Tibial nerve (tissue), 4 donors: ENCODE data around the gene SLC2A4. TPM values are rescaled to one million over a fixed set of nuclear protein-coding genes. Genes with fewer than 3 reads are reported as not detected.
A peak's percentile ranks its signal among the peaks of the same experiment; 100 is the strongest.
"Not testable (repeated sequence)": the region's sequence is repeated elsewhere in the genome, so short reads cannot be mapped to it uniquely, and the experiment has no call there.

Experiments
- DNase-seq, 2 donors: peaks; one replicate each; pipeline ENCODE4 v3.0.0-alpha.2; 2019; ENCODE audit warnings: low spot score in 2 of 2
- H3K27ac ChIP-seq, 4 donors: fragments of 200-600 bp; sonication (generic) in 3 of 4; one replicate each; pipeline ENCODE4 v1.5.1; 2017 to 2019; ENCODE audit warnings: mild to moderate bottlenecking in 1 of 4
- H3K27me3 ChIP-seq, 2 donors: fragments of 200-600 bp; sonication (generic) in 1 of 2; one replicate each; pipeline versions ENCODE4 v1.5.1 to v1.6.0; 2017 to 2019
- H3K36me3 ChIP-seq, 3 donors: fragments of 200-600 bp; sonication (generic); one replicate each; pipeline ENCODE4 v1.5.1; 2018 to 2019
- H3K4me1 ChIP-seq, 4 donors: fragments of 200-600 bp; sonication (generic) in 3 of 4; one replicate each; pipeline ENCODE4 v1.5.1; 2017 to 2019
- H3K4me3 ChIP-seq, 4 donors: fragments of 200-600 bp; sonication (generic) in 3 of 4; one replicate each; pipeline ENCODE4 v1.5.1; 2017 to 2019; ENCODE audit warnings: mild to moderate bottlenecking in 1 of 4, moderate library complexity in 1 of 4
- H3K9me3 ChIP-seq, 4 donors: fragments of 200-600 bp; sonication (generic) in 3 of 4; one replicate each; pipeline ENCODE4 v1.5.1; 2017 to 2019
- CTCF ChIP-seq, 5 experiments: fragments of 200-600 bp in 3 of 5; fragments of 450-650 bp in 2 of 5; sonication (generic) in 3 of 5; IDR thresholded peaks; one replicate each; pipeline ENCODE4 v1.5.1; 2016 to 2019; ENCODE audit warnings: antibody characterized with exemption in 5 of 5, mild to moderate bottlenecking in 3 of 5, moderate library complexity in 2 of 5
- EP300 ChIP-seq, 2 donors: sonication (generic); formaldehyde crosslinking; IDR thresholded peaks; one replicate each; pipeline ENCODE4 v1.6.1; 2017; ENCODE audit warnings: antibody characterized with exemption in 2 of 2, mild to moderate bottlenecking in 1 of 2
- POLR2A ChIP-seq, 2 donors: fragments of 450-650 bp; IDR thresholded peaks; one replicate each; pipeline ENCODE4 v1.6.1; 2017; ENCODE audit warnings: antibody characterized with exemption in 2 of 2, mild to moderate bottlenecking in 2 of 2, moderate library complexity in 2 of 2
- WGBS, 2 donors: methylation state at CpG; one replicate each; pipeline ENCODE4 v1.1.5; 2018; 5-methylcytosine and 5-hydroxymethylcytosine counted together
- total RNA-seq, 4 donors: library from RNA; depleted of rRNA; stranded (reverse); fragments of >200 nt; gene quantifications; one replicate each; pipeline ENCODE4 v1.1.0, GENCODE V29; 2016

Gene SLC2A4
- total RNA-seq, 4 donors from 2014 or later, result 5.2 to 20.1 (median 6.2) TPM

GRCh38 chr17:7241783-7242716 is 39.5 kb upstream of the SLC2A4 start, which contains the start of gene GABARAP:
Gene GABARAP, minus strand, starts transcription at chr17:7242449. Its CDS starts 119 bp downstream, at chr17:7242330.
- no peaks in the 10 kb centered on the region for H3K27me3 ChIP-seq
- WGBS, 2 donors, result 0% methylated on average over 51 to 59 of the region's 62 CpGs
- no peaks in the 10 kb centered on the region for H3K9me3 ChIP-seq
- H3K4me1 ChIP-seq, result peaks cover 3 to 42% (median 27%) of the 10 kb centered on the region in 4 donors
- TF ChIP-seq CTCF (IDR thresholded peaks at IDR 0.05), result no peak
- TF ChIP-seq POLR2A (IDR thresholded peaks at IDR 0.05), result peak; percentile 76 to 83
- peak; percentile 45 to 91 for TF ChIP-seq EP300 (IDR thresholded peaks at IDR 0.05)
- H3K36me3 ChIP-seq, result peaks cover 3 to 46% (median 17%) of the 10 kb centered on the region in 3 donors
- peak within 1 kb of the TSS; percentile 96 to 99 (median 98) for H3K27ac ChIP-seq
- DNase-seq, result peak; percentile 94 to 99
- H3K4me3 ChIP-seq, result peak within 1 kb of the TSS; percentile 64 to 96 (median 76)

GRCh38 chr17:7242717-7243452 is 38.6 kb upstream of the SLC2A4 start:
- WGBS, 2 donors, result 1% methylated on average over 46 to 49 of the region's 49 CpGs
- peak; percentile 96 to 98 for DNase-seq
- Histone ChIP-seq H3K36me3 (peaks cover 3 to 47% (median 17%) of the 10 kb centered on the region in 3 donors), H3K27me3 (no peaks in the 10 kb centered on the region), H3K4me3 (peak overlapping the region; percentile 64 to 96 (median 76)), H3K9me3 (no peaks in the 10 kb centered on the region), H3K27ac (peak overlapping the region; percentile 96 to 99 (median 98)), H3K4me1 (peaks cover 3 to 43% (median 21%) of the 10 kb centered on the region in 4 donors)
- TF ChIP-seq CTCF (IDR thresholded peaks at IDR 0.05) (peak in 1 of 5 experiments; percentile 37), POLR2A (IDR thresholded peaks at IDR 0.05) (peak; percentile 20 to 68), EP300 (IDR thresholded peaks at IDR 0.05) (peak; percentile 98 to 99)

GRCh38 chr17:7243453-7243729 is 38.1 kb upstream of the SLC2A4 start:
- H3K27ac ChIP-seq, result peak overlapping the region; percentile 96 to 99 (median 98)
- peak overlapping the region; percentile 64 to 96 (median 76) for H3K4me3 ChIP-seq
- DNase-seq, result no peak
- 19 to 21% methylated on average over 2 of the region's 2 CpGs for WGBS, 2 donors
- no peaks in the 10 kb centered on the region for H3K27me3 ChIP-seq
- peaks cover 3 to 47% (median 21%) of the 10 kb centered on the region in 4 donors for H3K4me1 ChIP-seq
- H3K36me3 ChIP-seq, result peaks cover 3 to 47% (median 17%) of the 10 kb centered on the region in 3 donors
- no peaks in the 10 kb centered on the region for H3K9me3 ChIP-seq
- TF ChIP-seq POLR2A (IDR thresholded peaks at IDR 0.05) (no peak), EP300 (IDR thresholded peaks at IDR 0.05) (no peak), CTCF (IDR thresholded peaks at IDR 0.05) (no peak)

GRCh38 chr17:7243838-7244237 is 37.7 kb upstream of the SLC2A4 start:
- Histone ChIP-seq H3K27ac (peak overlapping the region in 3 of 4 donors; percentile 96 to 99 (median 98)), H3K36me3 (peaks cover 3 to 47% (median 17%) of the 10 kb centered on the region in 3 donors), H3K4me1 (peaks cover 3 to 51% (median 23%) of the 10 kb centered on the region in 4 donors), H3K4me3 (peak overlapping the region in 1 of 4 donors; percentile 64)
- DNase-seq, H3K27me3 ChIP-seq, H3K9me3 ChIP-seq: not testable (repeated sequence)
- 65 to 77% methylated on average over 10 of the region's 10 CpGs for WGBS, 2 donors

- peaks cover 0 to 54% (median 26%) of the 10 kb centered on the region in 4 donors for H3K4me1 ChIP-seq
- H3K27me3 ChIP-seq, result no peaks in the 10 kb centered on the region
- no peak for TF ChIP-seq EP300 (IDR thresholded peaks at IDR 0.05)
- TF ChIP-seq CTCF (IDR thresholded peaks at IDR 0.05), result no peak
- no peak for TF ChIP-seq POLR2A (IDR thresholded peaks at IDR 0.05)
- no peaks in the 10 kb centered on the region for H3K9me3 ChIP-seq
- no peak overlapping the region for H3K27ac ChIP-seq
- no peak for DNase-seq
- peaks cover 3 to 34% (median 17%) of the 10 kb centered on the region in 3 donors for H3K36me3 ChIP-seq
- H3K4me3 ChIP-seq, result no peak overlapping the region
- 80 to 88% methylated on average over 5 of the region's 5 CpGs for WGBS, 2 donors
Observed at GRCh38 chr17:7246779-7247178, 34.7 kb upstream of the SLC2A4 start.
